OCI-LY7 (cell line): Measurements from ENCODE around the gene HCN1. TPM values are rescaled to one million over a fixed set of nuclear protein-coding genes. Genes with fewer than 3 reads are reported as not detected.

Source experiments
- BruUV-seq: library from RNA; stranded (reverse); fragments of 400-500 nt; replicated peaks from 2 replicates; lab custom pipeline; 2021; lab: Mats Ljungman, UMichigan
- CTCF ChIA-PET: fragments of 300-600 bp; sonication (Branson Sonifier 250); formaldehyde crosslinking; loops from one replicate; lab custom pipeline; 2022; ENCODE audit warnings: antibody characterized with exemption; ENCODE audit not compliant: unreplicated experiment; lab: Charles Lee
- POLR2A ChIA-PET: fragments of 300-600 bp; sonication (Branson Sonifier 250); formaldehyde crosslinking; loops from one replicate; lab custom pipeline; 2022; ENCODE audit warnings: antibody characterized with exemption; lab: Charles Lee
- DNase-seq: peaks from one replicate; pipeline ENCODE4 v3.0.0-alpha.2; 2015; ENCODE audit warnings: low spot score
- H2AFZ ChIP-seq: fragments of 200-600 bp; sonication (generic), shearing (Covaris generic); 2 replicates; pipeline ENCODE4 v1.6.1; 2014; ENCODE audit warnings: mild to moderate bottlenecking, antibody characterized with exemption, low read length, moderate library complexity
- H3K27ac ChIP-seq: fragments of 200-600 bp; sonication (generic); 2 replicates; pipeline ENCODE4 v1.5.1; 2014; ENCODE audit warnings: mixed run types, low read depth, mild to moderate bottlenecking, moderate library complexity, low read length, inconsistent platforms; ENCODE audit not compliant: poor library complexity, severe bottlenecking
- H3K36me3 ChIP-seq: fragments of 200-600 bp; sonication (generic); 2 replicates; pipeline ENCODE4 v1.6.1; 2014; ENCODE audit warnings: mild to moderate bottlenecking, antibody characterized with exemption, low read length, moderate library complexity, mixed read lengths; ENCODE audit not compliant: insufficient read depth
- H3K4me1 ChIP-seq: fragments of 200-600 bp; sonication (generic); 2 replicates; pipeline ENCODE4 v1.5.1; 2014; ENCODE audit warnings: mild to moderate bottlenecking, low read length; ENCODE audit not compliant: insufficient read depth, poor library complexity, severe bottlenecking
- H3K4me2 ChIP-seq: fragments of 200-600 bp; sonication (generic); 2 replicates; pipeline ENCODE4 v1.6.1; 2014; ENCODE audit warnings: mild to moderate bottlenecking, low read length
- H3K4me3 ChIP-seq: fragments of 200-600 bp; sonication (generic); 2 replicates; pipeline ENCODE4 v1.5.1; 2014; ENCODE audit warnings: mild to moderate bottlenecking, low read depth, low read length; ENCODE audit not compliant: poor library complexity, severe bottlenecking
- H3K79me2 ChIP-seq: fragments of 200-600 bp; sonication (generic); 2 replicates; pipeline ENCODE4 v1.6.1; 2016; ENCODE audit warnings: low read depth, mild to moderate bottlenecking, low read length, moderate library complexity, mixed read lengths; ENCODE audit not compliant: insufficient read depth
- H3K9me2 ChIP-seq: fragments of 200-600 bp; sonication (generic); 2 replicates; pipeline ENCODE4 v1.6.1; 2016; ENCODE audit warnings: mild to moderate bottlenecking, low read length, mixed read lengths; ENCODE audit not compliant: insufficient read depth
- H3K9me3 ChIP-seq: fragments of 200-600 bp; sonication (generic); 2 replicates; pipeline ENCODE4 v1.6.1; 2014; ENCODE audit warnings: mild to moderate bottlenecking, mixed run types, low read length, mixed read lengths
- H4K20me1 ChIP-seq: fragments of 200-600 bp; sonication (generic); 2 replicates; pipeline ENCODE4 v1.6.1; 2014; ENCODE audit warnings: mild to moderate bottlenecking, antibody characterized with exemption, low read length, moderate library complexity, mixed read lengths; ENCODE audit not compliant: insufficient read depth
- EZH2phosphoT487 ChIP-seq: fragments of 200-600 bp; sonication (generic); IDR thresholded peaks from 2 replicates; pipeline ENCODE4 v1.6.1; 2018; ENCODE audit warnings: low read depth, borderline replicate concordance, mild to moderate bottlenecking, mixed run types, antibody characterized with exemption, low read length, moderate library complexity, mixed read lengths
- intact Hi-C: fragments of 100-400 bp; cut with micrococcal nuclease; formaldehyde crosslinking; loops from one replicate; pipeline ENCODE4 v1.10.0; 2022; ENCODE audit not compliant: unreplicated experiment
- total RNA-seq, 2 experiments: library from RNA; depleted of rRNA in 1 of 2; stranded (reverse); fragments of >200 nt in 1 of 2; shearing (Covaris generic) in 1 of 2; gene quantifications; 2 replicates each; pipeline ENCODE4 v1.2.3, GENCODE V29; 2014 to 2022
- TF ChIP-seq, protein P1 (sequence below): fragments of 200-600 bp; sonication (generic); conservative IDR thresholded peaks from 2 replicates; pipeline ENCODE4 v1.5.1; 2014; ENCODE audit warnings: mild to moderate bottlenecking, antibody characterized with exemption, low read length, moderate library complexity, mixed read lengths

HCN1 gene
- total RNA-seq, 2 experiments from 2014 or later, result not detected

- no peak for DNase-seq
- BruUV-seq, result no TSS peak
- Histone ChIP-seq H3K79me2 (no peaks in the 10 kb centered on the region), H3K27ac (no peak overlapping the region), H3K36me3 (no peaks in the 10 kb centered on the region), H3K4me1 (no peaks in the 10 kb centered on the region), H3K4me2 (no peak overlapping the region), H3K4me3 (no peak overlapping the region), H4K20me1 (no peaks in the 10 kb centered on the region), H3K9me2 (no peaks in the 10 kb centered on the region), H3K9me3 (no peaks in the 10 kb centered on the region), H2AFZ (no peak overlapping the region)
- intact Hi-C loops, result no loop called here
- ChIA-PET POLR2A (interaction anchor here (1.0 kb wide), 1 partner anchor 21 kb away, joined by 3 read pairs; no protein-coding TSS in a partner anchor), CTCF (no interaction called here)
- no peak for TF ChIP-seq EZH2phosphoT487
- TF ChIP-seq, protein P1, sequence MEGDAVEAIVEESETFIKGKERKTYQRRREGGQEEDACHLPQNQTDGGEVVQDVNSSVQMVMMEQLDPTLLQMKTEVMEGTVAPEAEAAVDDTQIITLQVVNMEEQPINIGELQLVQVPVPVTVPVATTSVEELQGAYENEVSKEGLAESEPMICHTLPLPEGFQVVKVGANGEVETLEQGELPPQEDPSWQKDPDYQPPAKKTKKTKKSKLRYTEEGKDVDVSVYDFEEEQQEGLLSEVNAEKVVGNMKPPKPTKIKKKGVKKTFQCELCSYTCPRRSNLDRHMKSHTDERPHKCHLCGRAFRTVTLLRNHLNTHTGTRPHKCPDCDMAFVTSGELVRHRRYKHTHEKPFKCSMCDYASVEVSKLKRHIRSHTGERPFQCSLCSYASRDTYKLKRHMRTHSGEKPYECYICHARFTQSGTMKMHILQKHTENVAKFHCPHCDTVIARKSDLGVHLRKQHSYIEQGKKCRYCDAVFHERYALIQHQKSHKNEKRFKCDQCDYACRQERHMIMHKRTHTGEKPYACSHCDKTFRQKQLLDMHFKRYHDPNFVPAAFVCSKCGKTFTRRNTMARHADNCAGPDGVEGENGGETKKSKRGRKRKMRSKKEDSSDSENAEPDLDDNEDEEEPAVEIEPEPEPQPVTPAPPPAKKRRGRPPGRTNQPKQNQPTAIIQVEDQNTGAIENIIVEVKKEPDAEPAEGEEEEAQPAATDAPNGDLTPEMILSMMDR, result no peak
Observed at GRCh38 chr5:45274241-45274640, 421.9 kb downstream of the HCN1 start.

DNA sequence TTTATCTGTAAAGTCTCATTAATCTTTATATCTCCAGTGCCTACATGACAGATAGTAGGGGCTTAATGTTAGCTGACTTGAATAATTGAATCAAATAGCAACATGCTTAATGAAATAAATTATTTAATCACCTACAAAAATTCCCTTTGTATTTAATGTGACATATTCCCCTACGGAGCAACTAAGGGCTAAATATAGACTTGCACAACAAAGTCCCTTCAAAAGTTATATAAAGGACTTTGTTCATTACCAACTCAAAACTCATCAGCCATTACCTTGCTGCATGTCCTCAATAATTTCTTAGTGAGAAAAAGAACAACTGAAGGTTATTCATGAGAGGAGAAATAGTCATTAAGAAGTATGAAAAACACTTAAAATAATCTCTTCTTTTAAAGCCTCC, 424.6 kb downstream of the HCN1 start:
- no peaks in the 10 kb centered on the region for H3K79me2 ChIP-seq
- H3K36me3 ChIP-seq, result no peaks in the 10 kb centered on the region
- no peak for TF ChIP-seq EZH2phosphoT487
- TF ChIP-seq, protein P1, result no peak
- no peak overlapping the region for H3K4me3 ChIP-seq
- no peak overlapping the region for H3K4me2 ChIP-seq
- no peak for DNase-seq
- CTCF ChIA-PET, result no interaction called here
- H3K9me2 ChIP-seq, result no peaks in the 10 kb centered on the region
- H2AFZ ChIP-seq, result no peak overlapping the region
- no peak overlapping the region for H3K27ac ChIP-seq
- intact Hi-C loops, result no loop called here
- BruUV-seq, result no TSS peak
- H4K20me1 ChIP-seq, result no peaks in the 10 kb centered on the region
- POLR2A ChIA-PET, result no interaction called here
- H3K4me1 ChIP-seq, result no peaks in the 10 kb centered on the region
- H3K9me3 ChIP-seq, result no peaks in the 10 kb centered on the region

DNA sequence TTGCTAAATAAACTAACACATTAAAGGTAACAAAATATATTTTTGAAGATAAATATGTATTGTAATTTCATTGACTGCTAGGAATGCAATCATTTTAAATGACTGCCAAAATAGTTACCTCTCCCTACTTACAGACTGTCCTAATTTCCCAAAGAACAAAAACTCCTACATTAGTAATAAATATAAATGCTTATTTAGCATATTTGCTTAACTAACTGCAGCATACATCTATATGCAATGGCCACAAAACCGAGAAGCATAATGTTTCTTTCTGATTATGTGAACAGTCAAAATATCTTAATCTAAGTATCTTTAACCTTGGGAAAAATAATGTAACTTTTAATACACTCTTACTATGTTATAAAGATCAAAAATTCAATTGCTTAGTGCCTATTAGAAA, 431.7 kb downstream of the HCN1 start:
- no peak for DNase-seq
- Histone ChIP-seq H3K9me2 (no peaks in the 10 kb centered on the region), H3K27ac (no peak overlapping the region), H3K36me3 (no peaks in the 10 kb centered on the region), H4K20me1 (no peaks in the 10 kb centered on the region), H3K4me2 (no peak overlapping the region), H2AFZ (no peak overlapping the region), H3K4me3 (no peak overlapping the region), H3K4me1 (no peaks in the 10 kb centered on the region), H3K9me3 (no peaks in the 10 kb centered on the region), H3K79me2 (no peaks in the 10 kb centered on the region)
- CTCF ChIA-PET, result no interaction called here
- POLR2A ChIA-PET, result no interaction called here
- no peak for TF ChIP-seq EZH2phosphoT487
- TF ChIP-seq, protein P1, result no peak
- intact Hi-C loops, result no loop called here
- no TSS peak for BruUV-seq
